ENCODE results near the gene TOLLIP.

TOLLIP gene

GRCh38 chr11:1326435-1327063 lies 17.1 kb upstream of the TOLLIP start:
- no peak overlapping the region for H3K4me3 ChIP-seq (ENCODE audit: severe bottlenecking)
- no peaks in the 10 kb centered on the region for H3K27me3 ChIP-seq (ENCODE audit: insufficient read depth, poor library complexity, severe bottlenecking)
- TF ChIP-seq, protein P1, sequence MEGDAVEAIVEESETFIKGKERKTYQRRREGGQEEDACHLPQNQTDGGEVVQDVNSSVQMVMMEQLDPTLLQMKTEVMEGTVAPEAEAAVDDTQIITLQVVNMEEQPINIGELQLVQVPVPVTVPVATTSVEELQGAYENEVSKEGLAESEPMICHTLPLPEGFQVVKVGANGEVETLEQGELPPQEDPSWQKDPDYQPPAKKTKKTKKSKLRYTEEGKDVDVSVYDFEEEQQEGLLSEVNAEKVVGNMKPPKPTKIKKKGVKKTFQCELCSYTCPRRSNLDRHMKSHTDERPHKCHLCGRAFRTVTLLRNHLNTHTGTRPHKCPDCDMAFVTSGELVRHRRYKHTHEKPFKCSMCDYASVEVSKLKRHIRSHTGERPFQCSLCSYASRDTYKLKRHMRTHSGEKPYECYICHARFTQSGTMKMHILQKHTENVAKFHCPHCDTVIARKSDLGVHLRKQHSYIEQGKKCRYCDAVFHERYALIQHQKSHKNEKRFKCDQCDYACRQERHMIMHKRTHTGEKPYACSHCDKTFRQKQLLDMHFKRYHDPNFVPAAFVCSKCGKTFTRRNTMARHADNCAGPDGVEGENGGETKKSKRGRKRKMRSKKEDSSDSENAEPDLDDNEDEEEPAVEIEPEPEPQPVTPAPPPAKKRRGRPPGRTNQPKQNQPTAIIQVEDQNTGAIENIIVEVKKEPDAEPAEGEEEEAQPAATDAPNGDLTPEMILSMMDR (IDR thresholded peaks at IDR 0.05; ENCODE audit: poor library complexity, severe bottlenecking): no peak
- DNase-seq (ENCODE audit: low spot score): no peak
- H3K9me3 ChIP-seq (ENCODE audit: severe bottlenecking): no peaks in the 10 kb centered on the region
- no peaks in the 10 kb centered on the region for H3K4me1 ChIP-seq (ENCODE audit: insufficient read depth, poor library complexity, severe bottlenecking)
- no peak overlapping the region for H3K27ac ChIP-seq (ENCODE audit: poor library complexity, severe bottlenecking)
- no peak for ATAC-seq (ENCODE audit: low read depth)
- H3K36me3 ChIP-seq (ENCODE audit: low read depth): no peaks in the 10 kb centered on the region

- DNase-seq (ENCODE audit: low spot score): no peak
- Histone ChIP-seq H3K4me1 (ENCODE audit: insufficient read depth, poor library complexity, severe bottlenecking) (no peaks in the 10 kb centered on the region), H3K36me3 (ENCODE audit: low read depth) (no peaks in the 10 kb centered on the region), H3K9me3 (ENCODE audit: severe bottlenecking) (no peaks in the 10 kb centered on the region), H3K27me3 (ENCODE audit: insufficient read depth, poor library complexity, severe bottlenecking) (no peaks in the 10 kb centered on the region), H3K4me3 (ENCODE audit: severe bottlenecking) (no peak overlapping the region), H3K27ac (ENCODE audit: poor library complexity, severe bottlenecking) (no peak overlapping the region)
- ATAC-seq (ENCODE audit: low read depth): no peak
- TF ChIP-seq, protein P1 (IDR thresholded peaks at IDR 0.05; ENCODE audit: poor library complexity, severe bottlenecking): no peak
These were observed 14.3 kb upstream of the TOLLIP start for GRCh38 chr11:1323774-1324173.

DNA sequence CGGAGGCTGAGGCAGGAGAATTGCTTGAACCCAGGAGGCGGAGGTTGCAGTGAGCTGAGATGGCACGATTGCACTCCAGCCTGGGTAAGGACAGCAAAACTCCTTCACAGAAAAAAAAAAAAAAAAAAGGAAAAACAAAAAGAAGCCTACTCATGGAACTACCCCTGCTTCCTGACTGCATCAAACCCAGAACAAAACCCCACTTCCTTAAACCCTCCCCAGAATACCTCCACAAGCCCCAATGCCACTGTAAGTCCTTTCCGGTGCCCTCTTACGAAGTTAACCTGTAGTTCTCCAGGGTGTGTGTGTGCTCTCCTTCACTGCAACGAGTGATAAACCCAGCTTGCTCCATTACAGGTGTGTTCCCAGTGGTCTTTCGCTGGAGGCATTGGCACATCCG lies 8.6 kb upstream of the TOLLIP start:
- no peaks in the 10 kb centered on the region for H3K4me1 ChIP-seq (ENCODE audit: insufficient read depth, poor library complexity, severe bottlenecking)
- TF ChIP-seq, protein P1 (IDR thresholded peaks at IDR 0.05; ENCODE audit: poor library complexity, severe bottlenecking): no peak
- no peaks in the 10 kb centered on the region for H3K36me3 ChIP-seq (ENCODE audit: low read depth)
- H3K9me3 ChIP-seq (ENCODE audit: severe bottlenecking): no peaks in the 10 kb centered on the region
- no peak overlapping the region for H3K27ac ChIP-seq (ENCODE audit: poor library complexity, severe bottlenecking)
- ATAC-seq (ENCODE audit: low read depth): no peak
- no peaks in the 10 kb centered on the region for H3K27me3 ChIP-seq (ENCODE audit: insufficient read depth, poor library complexity, severe bottlenecking)
- DNase-seq (ENCODE audit: low spot score): no peak
- H3K4me3 ChIP-seq (ENCODE audit: severe bottlenecking): no peak overlapping the region

DNA sequence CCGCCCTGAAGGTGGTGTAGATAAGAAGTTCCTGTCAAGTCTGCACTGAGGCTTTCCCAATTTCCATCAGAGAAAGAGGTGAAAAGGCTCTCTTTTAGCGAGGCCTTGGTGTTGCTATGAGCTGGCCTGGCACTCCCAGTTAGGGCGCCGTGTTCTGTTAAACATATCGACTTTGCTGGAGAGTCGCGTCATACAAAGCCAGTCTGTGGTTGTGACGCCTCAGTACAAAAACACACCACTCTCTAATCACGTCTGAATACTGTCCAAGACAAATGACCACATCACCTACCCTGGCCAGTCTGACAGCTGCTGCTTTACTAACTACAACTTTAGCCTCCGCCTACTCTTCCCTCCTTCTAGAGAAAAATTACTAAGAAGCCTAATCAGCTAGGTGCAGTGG lies 8.0 kb upstream of the TOLLIP start:
- ATAC-seq (ENCODE audit: low read depth): no peak
- no peaks in the 10 kb centered on the region for H3K4me1 ChIP-seq (ENCODE audit: insufficient read depth, poor library complexity, severe bottlenecking)
- H3K27ac ChIP-seq (ENCODE audit: poor library complexity, severe bottlenecking): no peak overlapping the region
- TF ChIP-seq, protein P1 (IDR thresholded peaks at IDR 0.05; ENCODE audit: poor library complexity, severe bottlenecking): no peak
- no peaks in the 10 kb centered on the region for H3K9me3 ChIP-seq (ENCODE audit: severe bottlenecking)
- no peak overlapping the region for H3K4me3 ChIP-seq (ENCODE audit: severe bottlenecking)
- H3K27me3 ChIP-seq (ENCODE audit: insufficient read depth, poor library complexity, severe bottlenecking): no peaks in the 10 kb centered on the region
- no peaks in the 10 kb centered on the region for H3K36me3 ChIP-seq (ENCODE audit: low read depth)
- DNase-seq (ENCODE audit: low spot score): no peak

DNA sequence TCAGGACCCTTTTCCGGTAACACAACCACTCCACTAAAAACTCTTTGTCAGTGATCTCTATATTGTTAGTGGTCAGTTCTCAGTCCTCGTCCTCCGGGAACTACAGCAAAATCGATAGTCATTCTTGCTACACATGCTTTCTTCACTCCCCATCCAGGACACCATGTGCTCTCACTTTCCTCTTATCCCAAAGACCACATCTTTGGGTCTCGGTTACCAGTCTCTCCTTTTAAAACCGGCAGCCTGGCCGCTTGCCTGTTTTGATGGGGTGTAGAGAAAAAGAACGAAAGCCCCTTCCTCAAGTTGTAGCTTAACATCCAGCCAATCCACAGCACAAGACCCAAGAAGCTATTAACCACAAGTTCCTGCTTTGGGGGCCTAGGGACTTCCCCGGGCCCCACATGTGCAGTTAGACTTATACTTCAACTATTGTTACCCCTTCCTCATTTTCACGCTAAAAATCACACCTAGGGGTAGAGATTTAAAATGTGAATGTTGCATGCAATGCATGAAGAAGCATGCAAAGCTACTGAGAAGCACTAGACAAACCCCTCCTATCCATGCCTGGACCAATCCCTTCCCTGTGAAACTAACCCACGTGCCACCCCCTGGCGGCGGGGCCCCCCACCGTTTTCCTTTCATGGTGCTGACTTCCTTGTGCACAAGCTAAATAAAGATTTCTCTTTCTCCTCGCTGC lies 1.5 kb upstream of the TOLLIP start:
- Histone ChIP-seq H3K4me1 (ENCODE audit: insufficient read depth, poor library complexity, severe bottlenecking) (peaks cover 15% of the 10 kb centered on the region), H3K36me3 (ENCODE audit: low read depth) (no peaks in the 10 kb centered on the region), H3K9me3 (ENCODE audit: severe bottlenecking) (no peaks in the 10 kb centered on the region), H3K4me3 (ENCODE audit: severe bottlenecking) (peak overlapping the region; percentile 91), H3K27ac (ENCODE audit: poor library complexity, severe bottlenecking) (no peak overlapping the region), H3K27me3 (ENCODE audit: insufficient read depth, poor library complexity, severe bottlenecking) (no peaks in the 10 kb centered on the region)
- DNase-seq (ENCODE audit: low spot score): no peak
- TF ChIP-seq, protein P1 (IDR thresholded peaks at IDR 0.05; ENCODE audit: poor library complexity, severe bottlenecking): no peak
- no peak for ATAC-seq (ENCODE audit: low read depth)

All from RWPE2 (cell line).